Measurements from ENCODE around the gene MGST2. TPM values are rescaled to one million over a fixed set of nuclear protein-coding genes. Genes with fewer than 3 reads are reported as not detected.

Gene MGST2
- total RNA-seq, 1 experiment from 2014 or later = 39.8 TPM

DNA sequence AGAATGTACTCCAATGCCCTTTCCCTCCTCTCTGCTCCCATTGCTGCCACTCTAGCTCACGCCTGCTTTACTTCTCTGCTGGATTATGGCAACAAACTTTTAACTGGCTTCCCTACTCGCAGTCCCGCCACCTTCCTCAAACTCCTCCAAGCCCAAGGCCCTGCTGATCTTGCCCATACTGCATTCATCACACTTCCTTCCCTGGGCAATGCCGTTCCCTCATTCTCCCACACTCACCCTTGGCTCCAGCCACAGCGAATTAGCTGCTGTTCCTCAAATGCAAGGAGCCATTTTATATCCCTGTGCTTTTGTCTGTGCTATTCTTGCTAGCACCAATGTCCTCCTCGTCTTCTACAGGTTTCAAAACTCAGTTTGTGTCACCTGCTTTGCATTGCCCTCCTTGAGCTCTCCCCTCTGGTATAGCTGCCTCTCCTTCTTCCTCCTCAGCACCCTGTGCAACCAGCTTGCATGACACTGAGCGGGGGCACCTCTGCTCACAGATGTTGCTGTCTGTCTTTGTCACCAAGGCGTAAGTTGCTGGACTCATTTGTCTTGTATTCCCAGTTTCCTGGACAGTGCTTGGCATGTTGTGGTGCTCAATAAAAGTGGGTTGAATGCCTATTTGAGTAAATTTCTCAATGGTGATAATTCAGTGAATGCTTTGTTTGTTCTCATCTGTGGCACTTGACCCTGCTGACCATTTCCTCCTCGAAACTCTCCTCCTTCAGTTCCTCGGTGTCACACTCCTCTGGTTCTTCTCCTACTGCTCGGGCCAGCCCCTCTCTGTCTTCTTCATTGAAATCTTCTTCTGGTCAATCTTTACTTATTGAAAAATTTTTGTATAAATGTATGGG lies 22.4 kb upstream of the MGST2 start:
- DNase-seq (ENCODE audit: extremely low read depth, low read depth) = no peak

DNA sequence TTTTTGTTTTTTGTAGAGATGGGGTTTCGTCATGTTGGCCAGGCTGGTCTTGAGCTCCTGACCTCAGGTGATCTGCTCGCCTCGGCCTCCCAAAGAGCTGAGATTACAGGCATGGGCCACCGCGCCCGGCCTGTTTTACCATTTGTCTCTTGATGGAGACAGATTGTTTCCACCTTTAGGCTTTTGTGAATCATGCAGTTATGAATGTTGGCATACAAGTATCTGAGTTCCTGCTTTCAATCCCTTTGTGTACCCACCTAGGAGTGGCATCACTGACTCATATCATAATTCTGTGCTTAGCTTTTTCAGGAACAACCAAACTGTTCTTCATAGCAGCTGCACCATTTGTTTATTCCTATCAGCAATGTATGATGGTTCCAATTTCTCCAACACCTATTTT lies 20.2 kb upstream of the MGST2 start:
- no peak for DNase-seq (ENCODE audit: extremely low read depth, low read depth)

DNA sequence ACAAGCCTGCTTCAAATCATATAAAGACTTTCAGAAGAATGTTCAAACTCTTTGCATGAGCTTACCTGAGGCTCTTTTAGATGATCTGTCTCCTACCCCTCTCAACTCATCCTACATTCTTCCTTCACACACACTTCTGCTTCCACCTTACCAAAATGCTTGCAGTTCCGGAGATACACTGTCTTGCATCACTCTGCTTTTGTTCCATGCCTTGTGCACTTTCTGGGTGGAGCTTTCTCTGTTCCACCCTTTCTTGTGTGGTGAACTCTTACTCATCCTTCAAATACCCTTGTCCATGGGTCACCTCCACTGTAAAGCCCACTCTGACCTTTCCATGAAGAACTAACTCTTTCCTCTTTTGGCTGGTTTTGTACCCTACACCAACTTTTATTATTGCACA lies 18.4 kb upstream of the MGST2 start:
- DNase-seq (ENCODE audit: extremely low read depth, low read depth) = no peak

DNA sequence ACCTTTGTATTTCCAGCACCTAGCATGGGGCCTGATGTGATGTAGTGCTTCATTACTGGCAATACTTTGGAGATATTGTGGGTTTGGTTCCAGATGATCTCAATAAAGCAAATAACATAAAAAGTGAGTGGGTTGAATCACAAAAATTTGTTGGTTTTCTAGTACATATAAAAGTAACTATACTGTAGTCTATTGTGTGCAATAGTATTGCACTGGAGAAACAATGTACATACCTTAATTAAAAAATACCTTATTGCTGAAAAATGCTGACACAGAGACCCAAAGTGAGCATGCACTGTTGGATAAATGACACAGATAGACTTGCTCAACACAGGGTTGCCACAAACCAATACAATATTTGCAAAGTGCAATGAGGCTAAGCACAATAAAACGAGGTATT lies 17.7 kb upstream of the MGST2 start:
- no peak for DNase-seq (ENCODE audit: extremely low read depth, low read depth)

DNA sequence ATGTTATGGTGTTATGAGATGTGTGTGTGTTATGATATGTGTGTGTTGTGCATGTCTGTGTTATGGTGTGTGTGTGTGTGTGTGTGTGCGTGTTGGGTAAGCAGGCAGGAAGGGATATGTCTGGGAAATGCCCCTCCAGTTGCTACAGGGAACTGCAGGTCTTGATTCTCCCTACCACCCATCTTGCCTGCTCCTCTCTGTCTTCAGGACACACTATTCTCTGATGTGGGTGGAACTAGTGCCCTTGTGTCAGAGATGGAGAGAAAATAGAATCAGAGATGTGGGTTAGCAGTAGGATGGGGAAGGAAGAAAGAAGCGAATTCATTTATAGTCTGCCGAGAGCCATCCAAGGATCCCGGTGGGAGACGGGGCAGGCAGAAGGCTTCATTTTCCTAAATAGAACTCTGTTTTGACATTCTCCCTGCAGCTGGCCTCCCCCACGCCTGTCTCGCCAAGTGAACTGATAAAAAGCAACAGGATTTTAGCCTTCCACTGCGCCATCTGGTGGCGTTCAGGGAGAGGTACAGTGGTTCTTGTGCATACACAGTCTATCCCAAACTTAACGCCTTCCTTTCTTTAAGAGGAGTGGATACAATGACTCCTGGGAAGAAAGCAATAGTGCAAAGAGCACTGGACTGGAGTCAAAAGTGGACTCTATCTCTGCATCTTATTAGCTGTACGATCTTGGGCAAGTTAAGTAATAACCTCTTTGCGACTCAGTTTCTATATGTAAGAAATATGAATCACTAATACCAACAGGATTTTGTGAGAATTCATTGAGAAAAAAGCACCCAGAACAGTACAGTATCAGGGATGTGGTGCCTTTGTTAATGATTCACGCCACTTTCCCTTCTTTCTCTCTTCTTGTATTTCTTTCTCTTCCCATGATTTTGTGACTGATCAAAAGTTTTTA lies 14.1 kb upstream of the MGST2 start:
- peak; percentile 65 for DNase-seq (ENCODE audit: extremely low read depth, low read depth)

DNA sequence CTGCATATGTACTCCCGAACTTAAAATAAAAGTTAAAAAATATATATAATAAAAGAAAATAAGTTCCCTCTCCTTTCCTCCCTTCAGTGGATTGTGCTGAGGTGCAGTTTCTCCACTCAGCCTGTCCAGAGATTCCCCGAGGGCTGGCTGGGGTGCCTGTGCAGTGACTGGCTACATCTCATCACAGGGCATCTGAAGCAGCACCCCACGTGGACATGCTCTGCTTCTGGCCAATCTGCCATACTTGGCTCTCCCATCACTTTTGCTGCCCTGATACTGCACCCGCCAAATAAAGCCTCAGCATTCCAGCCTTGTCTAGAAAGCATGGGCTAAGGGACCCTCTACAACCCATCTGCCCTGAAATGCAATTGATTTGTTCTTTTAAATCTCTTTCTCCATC lies 11.1 kb upstream of the MGST2 start:
- DNase-seq (ENCODE audit: extremely low read depth, low read depth) = no peak

DNA sequence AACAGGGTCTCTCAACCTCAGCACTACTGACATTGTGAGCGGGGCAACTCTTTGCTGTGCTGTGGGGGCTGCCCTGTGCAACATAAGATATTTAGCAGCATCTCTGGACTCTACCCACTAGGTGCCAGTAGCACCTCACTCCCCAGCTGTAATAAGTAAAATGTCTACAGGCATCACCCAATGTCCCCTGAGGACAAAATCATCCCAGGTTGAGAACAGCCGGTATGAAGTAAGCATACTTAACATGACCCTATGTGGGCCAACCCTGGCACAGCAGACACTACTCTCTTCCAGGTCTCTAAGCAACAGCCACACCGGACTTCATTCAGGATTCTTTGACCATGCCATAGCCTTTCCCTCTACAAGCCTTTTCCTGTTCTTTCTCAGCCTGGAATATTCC lies 10.5 kb upstream of the MGST2 start:
- DNase-seq (ENCODE audit: extremely low read depth, low read depth) = peak; percentile 43

DNA sequence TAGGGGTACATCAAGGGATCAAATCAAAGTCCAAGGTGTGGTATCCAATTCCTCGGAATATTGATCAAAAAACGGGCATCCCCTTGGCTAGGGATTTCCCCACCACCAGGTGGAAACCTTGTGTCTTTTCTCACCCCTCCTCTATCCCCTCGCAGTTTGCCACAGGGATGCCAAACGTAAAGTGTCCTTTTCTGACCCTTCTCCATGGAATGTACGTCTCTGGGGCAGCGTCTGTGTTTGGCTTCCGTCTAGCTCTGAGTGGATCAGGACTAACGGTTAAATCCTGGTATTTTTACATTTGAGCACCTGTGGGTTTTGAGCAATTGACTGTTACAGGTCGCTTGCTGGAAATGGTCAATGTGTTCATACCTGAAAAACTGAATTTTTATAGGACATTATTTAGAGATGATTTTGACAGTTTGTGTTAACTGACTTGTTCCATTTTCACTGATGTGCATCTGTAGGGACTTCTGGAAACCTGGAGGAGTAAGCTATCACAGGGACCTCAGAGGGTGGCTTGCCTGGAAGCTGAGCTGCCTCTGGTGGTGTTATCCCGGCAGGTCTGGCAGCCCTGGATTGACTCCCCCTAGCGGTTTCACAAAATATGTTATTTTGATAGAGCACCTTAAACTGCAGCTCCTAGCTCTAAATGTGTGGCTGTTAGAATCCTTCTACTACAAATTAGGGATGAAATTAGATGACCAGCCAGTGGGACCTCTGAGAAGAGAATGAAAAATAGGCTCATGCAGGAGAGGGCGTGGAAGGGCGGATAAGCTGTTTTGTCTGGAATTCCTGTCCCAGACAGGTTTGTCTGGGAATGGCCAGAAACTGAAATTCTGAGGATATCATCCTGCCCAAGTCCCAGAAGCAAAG lies 8.8 kb upstream of the MGST2 start:
- peak; percentile 75 for DNase-seq (ENCODE audit: extremely low read depth, low read depth)

DNA sequence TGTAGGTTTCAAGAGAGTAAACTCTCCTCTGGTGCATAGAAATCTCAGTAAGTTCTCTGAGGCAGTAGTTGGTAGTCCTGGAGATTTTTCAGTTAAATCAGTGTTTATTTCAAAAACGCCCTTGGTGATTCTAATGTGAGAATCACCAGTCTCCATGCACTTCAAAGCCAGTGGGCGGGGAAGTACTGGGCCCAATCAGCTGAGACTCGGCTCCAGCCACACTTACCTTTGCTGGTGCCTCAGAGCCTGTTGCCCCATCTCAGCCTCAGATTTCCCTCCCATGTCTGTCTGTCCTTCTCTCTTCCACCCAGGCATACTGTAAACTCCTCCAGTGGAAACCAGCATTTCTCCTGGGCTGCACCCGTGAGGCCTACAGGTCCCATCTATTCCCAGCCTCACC lies 7.4 kb upstream of the MGST2 start:
- DNase-seq (ENCODE audit: extremely low read depth, low read depth) = no peak

DNA sequence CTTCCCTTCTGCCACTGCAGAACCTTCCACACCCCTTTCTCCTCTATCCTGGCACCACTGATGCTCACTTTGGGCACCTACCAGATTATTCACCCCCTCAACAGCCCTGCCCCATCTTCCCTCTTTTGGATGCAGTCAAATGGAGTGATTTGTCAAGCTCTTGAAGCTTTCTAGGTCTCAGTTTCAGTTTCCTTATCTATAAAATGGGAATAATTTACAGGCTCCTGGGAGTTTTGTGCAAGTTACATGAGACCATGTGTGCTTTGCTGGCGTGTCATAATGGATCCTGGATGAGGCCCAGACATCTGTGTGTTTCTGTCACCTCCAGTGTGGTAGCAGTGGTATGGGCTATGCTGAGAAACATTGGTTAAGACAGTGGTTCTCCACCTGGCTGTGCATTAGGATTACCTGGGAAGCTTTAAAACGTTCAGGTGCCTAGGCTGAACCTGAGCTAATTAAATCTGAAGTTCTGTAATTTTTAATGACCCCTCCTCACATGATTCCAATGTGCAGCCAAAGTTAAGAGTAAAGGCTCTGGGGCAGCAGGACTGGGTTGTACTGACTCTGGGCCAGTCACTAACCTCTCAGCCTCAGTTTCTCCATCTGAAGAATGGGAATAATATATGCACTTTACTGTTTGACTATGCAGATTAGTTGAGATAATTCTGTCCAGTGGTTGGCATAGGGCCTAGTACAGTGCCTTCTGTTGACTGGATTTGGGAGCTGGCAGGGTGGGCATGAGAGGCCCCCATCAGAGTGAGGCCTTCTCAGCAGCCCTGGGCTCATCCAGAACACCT lies 6.8 kb upstream of the MGST2 start:
- DNase-seq (ENCODE audit: extremely low read depth, low read depth) = no peak

DNA sequence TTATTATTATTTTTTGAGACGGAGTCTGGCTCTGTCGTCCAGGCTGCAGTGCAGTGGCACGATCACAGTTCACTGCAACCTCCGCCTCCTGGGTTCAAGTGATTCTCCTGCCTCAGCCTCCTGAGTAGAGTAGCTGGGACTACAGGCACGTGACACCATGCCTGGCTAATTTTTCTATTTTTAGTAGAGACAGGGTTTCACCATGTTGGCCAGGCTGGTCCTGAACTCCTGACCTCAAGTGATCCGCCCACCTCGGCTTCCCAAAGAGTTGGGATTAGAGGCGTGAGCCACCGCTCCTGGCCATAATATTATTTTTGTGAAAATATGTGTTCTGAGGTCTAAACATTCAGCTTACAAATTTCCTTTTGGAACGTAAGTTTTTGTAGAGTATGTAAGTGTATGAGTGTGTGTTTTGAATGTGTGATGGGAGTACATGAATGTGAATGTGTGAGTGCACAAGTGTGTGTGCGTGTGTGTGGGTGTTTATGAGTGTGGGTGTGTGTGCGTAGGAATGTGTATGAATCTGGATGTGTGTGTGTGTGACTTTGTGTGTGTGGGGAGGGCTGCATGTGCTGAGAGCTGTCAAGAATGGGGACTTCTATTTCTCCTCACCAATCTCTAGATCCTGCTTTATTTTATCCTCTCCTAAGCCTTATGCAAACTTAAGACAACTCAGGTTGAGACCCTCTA lies 5.7 kb upstream of the MGST2 start:
- DNase-seq (ENCODE audit: extremely low read depth, low read depth) = no peak

DNA sequence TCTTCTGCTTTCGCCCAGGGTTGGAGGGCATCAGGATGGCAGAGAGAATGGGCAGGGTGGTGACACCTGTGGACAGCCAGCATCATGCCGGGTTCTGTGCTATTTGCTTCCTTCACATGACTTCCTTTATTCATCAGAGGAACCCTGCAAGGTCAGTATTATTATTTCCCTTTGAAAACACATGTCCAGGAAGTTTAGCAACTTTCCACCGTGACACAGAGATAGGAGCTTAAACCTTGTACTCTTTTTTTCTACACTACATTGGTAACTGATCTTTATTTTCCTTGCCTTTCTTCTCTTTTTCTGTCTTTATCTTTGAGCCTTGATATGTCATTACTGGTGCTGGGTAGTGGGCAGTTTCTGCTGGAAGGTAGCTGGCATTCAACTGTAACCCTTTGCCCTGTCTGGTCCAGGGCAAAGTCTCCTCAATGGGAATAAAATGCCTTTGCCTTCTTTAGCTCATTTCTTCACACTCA lies 5.0 kb upstream of the MGST2 start:
- no peak for DNase-seq (ENCODE audit: extremely low read depth, low read depth)

DNA sequence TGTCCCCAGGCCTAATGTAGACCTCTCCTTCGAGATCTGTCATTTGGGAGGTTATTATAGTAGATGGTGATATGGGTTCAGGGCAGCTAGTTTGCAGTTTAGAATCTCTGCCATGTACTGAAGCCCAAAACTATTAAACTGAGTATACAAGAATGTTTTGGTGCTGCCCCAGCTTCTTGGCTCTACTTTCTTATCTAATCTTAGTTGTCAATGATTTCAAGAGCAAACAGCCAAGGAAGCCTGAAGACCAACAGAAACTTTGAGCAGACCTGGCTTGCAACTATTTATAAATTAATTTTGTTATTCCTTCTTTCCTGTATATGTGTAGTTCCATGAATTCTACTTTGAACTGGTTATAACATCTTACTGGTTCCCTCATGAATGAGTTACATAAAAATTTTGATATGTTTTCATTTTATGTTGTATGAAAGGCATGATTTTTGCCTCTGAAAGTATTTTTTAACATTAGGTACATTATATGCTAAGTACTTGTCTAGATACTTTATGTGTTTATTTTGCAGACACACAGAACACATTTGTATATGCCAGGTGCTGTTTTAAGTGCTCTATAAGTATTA lies 2.0 kb upstream of the MGST2 start:
- DNase-seq (ENCODE audit: extremely low read depth, low read depth) = no peak

DNA sequence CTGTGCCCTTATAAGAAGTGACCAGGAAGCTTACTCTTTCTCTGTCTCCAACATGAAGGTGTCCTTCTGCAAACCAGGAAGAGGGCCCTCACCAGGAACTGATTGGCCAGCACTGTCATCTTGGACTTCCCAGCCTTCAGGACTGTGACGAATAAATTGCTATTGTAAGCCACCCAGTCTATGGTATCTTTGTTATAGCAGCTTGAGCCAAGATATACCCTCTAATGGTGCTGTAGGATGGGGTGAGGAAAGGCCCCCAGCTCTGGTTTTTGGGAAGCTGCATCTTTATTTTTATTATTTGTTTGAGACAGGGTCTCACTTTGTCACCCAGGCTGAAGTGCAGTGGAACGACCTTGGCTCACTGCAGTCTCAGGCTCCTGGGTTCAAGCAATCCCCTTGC lies 1.2 kb upstream of the MGST2 start:
- no peak for DNase-seq (ENCODE audit: extremely low read depth, low read depth)

DNA sequence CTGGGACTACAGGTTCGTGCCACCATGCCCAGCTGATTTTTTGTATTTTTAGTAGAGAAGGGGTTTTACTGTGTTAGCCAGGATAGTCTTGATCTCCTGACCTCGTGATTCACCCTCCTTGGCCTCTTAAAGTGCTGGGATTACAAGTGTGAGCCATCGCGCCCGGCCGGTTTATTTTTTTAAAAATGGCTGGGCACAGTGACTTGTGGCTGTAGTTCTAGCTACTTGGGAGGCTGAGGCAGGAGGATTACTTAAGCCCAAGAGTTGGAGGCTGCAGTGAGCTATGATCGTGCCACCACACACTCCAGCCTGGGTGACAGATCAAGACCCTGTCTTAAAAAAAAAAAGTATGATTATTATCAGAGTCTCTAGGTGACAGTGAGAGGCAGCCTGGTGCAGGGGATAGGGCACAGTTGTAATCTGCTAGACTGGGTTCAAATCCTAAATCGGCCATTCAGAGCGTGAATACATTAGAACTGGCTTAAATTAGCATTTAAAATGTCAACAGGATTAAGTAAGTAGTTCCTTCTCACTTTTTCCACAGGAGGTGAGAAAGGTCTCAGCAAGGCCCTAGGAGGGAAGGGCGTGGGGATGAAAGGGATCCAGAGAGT lies 435 bp upstream of the MGST2 start:
- no peak for DNase-seq (ENCODE audit: extremely low read depth, low read depth)

DNA sequence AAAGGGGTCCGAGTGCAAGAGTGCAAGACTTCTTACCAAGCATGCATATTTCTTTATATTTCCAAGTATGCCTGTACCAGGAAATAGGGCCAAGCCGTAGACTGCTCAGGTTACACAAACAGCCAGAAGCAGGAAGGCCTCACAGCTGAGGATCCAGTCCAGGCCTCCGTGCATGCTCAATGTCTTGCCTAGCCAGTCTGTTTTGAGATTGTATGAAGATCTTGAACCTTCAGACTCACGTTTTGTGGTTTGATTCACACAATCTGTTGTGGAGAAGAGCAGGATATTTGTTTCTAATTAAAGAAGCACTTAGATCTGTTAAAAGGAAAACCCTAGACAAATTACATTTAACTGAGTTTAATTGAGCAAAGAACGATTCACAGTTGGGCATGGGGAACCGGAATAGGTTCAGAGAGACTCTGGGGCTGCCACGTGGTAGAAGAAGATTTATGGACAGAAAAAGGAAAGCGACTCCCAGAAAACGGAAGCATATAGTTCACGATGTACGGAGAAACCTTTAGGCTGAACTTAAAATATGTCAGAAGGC lies 1.2 kb downstream of the MGST2 start:
- DNase-seq (ENCODE audit: extremely low read depth, low read depth) = no peak

DNA sequence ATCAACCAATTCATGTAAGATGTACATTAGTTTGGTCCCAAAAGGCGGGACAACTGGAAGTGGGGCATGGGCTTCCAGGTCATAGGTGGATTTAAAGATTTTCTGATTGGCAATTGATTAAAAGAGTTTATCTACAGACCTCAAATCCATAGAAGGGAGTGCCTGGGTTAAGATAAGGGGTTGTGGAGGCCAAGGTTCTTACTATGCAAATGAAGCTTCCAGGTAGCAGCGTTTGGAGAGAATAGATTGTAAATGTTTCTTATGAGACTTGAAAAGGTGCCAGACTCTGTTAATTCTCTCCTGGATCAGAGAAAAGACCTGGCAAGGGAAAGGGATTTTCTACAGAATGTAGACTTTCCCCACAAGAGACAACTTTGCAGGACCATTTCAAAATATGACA lies 2.4 kb downstream of the MGST2 start:
- no peak for DNase-seq (ENCODE audit: extremely low read depth, low read depth)

DNA sequence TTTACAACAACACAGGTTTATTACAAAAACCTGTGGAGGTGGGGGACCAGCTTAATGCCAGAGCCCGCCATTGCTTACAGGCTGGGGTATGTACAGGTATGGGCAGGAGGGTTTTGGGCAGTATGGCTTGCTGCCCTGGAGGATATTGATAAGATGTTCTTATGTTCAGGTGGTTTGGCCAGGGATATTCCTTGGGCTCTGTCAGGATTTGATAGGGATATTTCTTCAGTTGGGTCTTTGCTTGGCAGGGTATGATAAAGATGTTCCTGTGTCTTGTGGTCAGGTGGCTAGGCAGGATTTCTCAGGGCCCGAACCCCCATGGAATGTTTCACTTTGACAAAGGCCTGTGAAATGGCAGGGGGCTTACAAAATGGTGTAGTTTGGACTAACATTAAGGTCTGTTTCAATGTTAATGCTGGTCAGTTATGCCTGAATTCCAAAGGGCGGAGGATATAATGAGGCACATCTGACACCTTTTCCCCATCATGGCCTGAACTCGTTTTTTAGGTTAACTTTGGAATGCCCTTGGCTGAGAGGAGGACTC lies 3.1 kb downstream of the MGST2 start:
- no peak for DNase-seq (ENCODE audit: extremely low read depth, low read depth)
